Placental epithelial cell (primary cell): ENCODE data around the gene EEF2KMT. TPM values are rescaled to one million over a fixed set of nuclear protein-coding genes. Genes with fewer than 3 reads are reported as not detected.

Experiments used
- total RNA-seq: library from RNA; depleted of rRNA; stranded (reverse); fragments of >200 nt; gene quantifications from 2 replicates; pipeline ENCODE4 v1.2.3, GENCODE V29; 2012

The EEF2KMT gene
- total RNA-seq = 3.5 and 10.3 TPM in 2 replicates

GRCh38 chr16:5097470-5098220, at the start of gene EEF2KMT:
TSS of gene EEF2KMT (minus strand) at chr16:5097795. CDS start at chr16:5097739, 56 bp downstream.

GRCh38 chr16:5071681-5072333, 25.8 kb downstream of the EEF2KMT start, which contains the start of gene ALG1:
TSS of gene ALG1 (plus strand) at chr16:5071843. CDS start at chr16:5071850, 7 bp downstream.

GRCh38 chr16:5065813-5066212, 31.8 kb downstream of the EEF2KMT start, which contains the start of gene C16orf89:
TSS of gene C16orf89 (minus strand) at chr16:5065956. CDS start at chr16:5065908, 48 bp downstream.

Other genes with a start within 250 kb of the EEF2KMT start
- 14.2 and 33.4 TPM in 2 replicates for gene PPL, start 160.6 kb downstream of the EEF2KMT start, total RNA-seq
- under 0.01 and 0.11 TPM in 2 replicates for gene SEC14L5, start 139.5 kb downstream of the EEF2KMT start, total RNA-seq
- 13.7 and 19.5 TPM in 2 replicates for gene NAGPA, start 63.9 kb downstream of the EEF2KMT start, total RNA-seq
- not detected in 2 replicates for gene C16orf89, start 31.8 kb downstream of the EEF2KMT start, total RNA-seq
- gene ALG1, start 26.0 kb downstream of the EEF2KMT start, total RNA-seq = 20.8 and 48.2 TPM in 2 replicates